K562 (cell line): ENCODE data around the gene PARD6B. TPM values are rescaled to one million over a fixed set of nuclear protein-coding genes. Genes with fewer than 3 reads are reported as not detected.

ENCODE experiments used
- CTBP1 ChIP-seq: fragments of 450-650 bp; IDR thresholded peaks from 2 replicates; pipeline ENCODE4 v1.6.1; 2016; ENCODE audit warnings: borderline replicate concordance
- HNRNPUL1 ChIP-seq: fragments of 200-400 bp; formaldehyde crosslinking; IDR thresholded peaks from 2 replicates; pipeline ENCODE4 v1.6.1; 2017; ENCODE audit warnings: low read length
- HOMEZ ChIP-seq: fragments of 250-450 bp; sonication (Bioruptor Pico); IDR thresholded peaks from 2 replicates; pipeline ENCODE4 v1.4.0; 2020; ENCODE audit warnings: mild to moderate bottlenecking, moderate library complexity
- IRF2 ChIP-seq: sonication (generic); formaldehyde crosslinking; IDR thresholded peaks from 2 replicates; pipeline ENCODE4 v1.8.1; 2022; ENCODE audit warnings: mild to moderate bottlenecking, missing genetic modification reagents
- MAFK ChIP-seq: IDR thresholded peaks from 2 replicates; pipeline ENCODE4 v1.6.1; 2011; ENCODE audit warnings: low read length, improper control_type of control experiment
- NFXL1 ChIP-seq: fragments of 450-650 bp; formaldehyde crosslinking; IDR thresholded peaks from 2 replicates; pipeline ENCODE4 v1.4.0; 2021; ENCODE audit warnings: mild to moderate bottlenecking
- POLR2H ChIP-seq: IDR thresholded peaks from 2 replicates; pipeline ENCODE4 v1.6.1; 2016; ENCODE audit warnings: missing genetic modification characterization, low read depth, mild to moderate bottlenecking, control low read depth, missing compliant biosample characterization, moderate library complexity
- RBM14 ChIP-seq: fragments of 200-400 bp; formaldehyde crosslinking; IDR thresholded peaks from 2 replicates; pipeline ENCODE4 v1.6.1; 2018; ENCODE audit warnings: low read depth, mild to moderate bottlenecking, low read length, moderate library complexity, borderline replicate concordance; ENCODE audit not compliant: insufficient read depth
- YY1 ChIP-seq, 3 experiments: IDR thresholded peaks; 2 replicates each; pipeline ENCODE4 v1.6.1; 2011; ENCODE audit warnings: low read length in 2 of 3, mild to moderate bottlenecking in 2 of 3, moderate library complexity in 2 of 3, borderline replicate concordance in 1 of 3, control low read depth in 1 of 3, low read depth in 1 of 3; ENCODE audit not compliant: insufficient read depth in 3 of 3, insufficient replicate concordance in 2 of 3, control insufficient read depth in 1 of 3, insufficient read length in 1 of 3; ENCODE audit errors: extremely low read depth in 1 of 3
- ZKSCAN3 ChIP-seq: fragments of 250-450 bp; sonication (Bioruptor Pico); IDR thresholded peaks from 2 replicates; pipeline ENCODE4 v1.4.0; 2020
- ZNF146 ChIP-seq: IDR thresholded peaks from one replicate; pipeline ENCODE4 v1.6.1; 2018; ENCODE audit warnings: missing compliant biosample characterization; ENCODE audit not compliant: unreplicated experiment
- polyA plus RNA-seq, 8 experiments: library from polyadenylated mRNA; depleted of rRNA in 4 of 8; stranded (reverse) in 5 of 8; unstranded in 3 of 8; fragments of >200 nt; fragmentation: Nextera tagmentation in 2 of 8; fragmentation: Illumina TruSeq in 1 of 8; extraction: Ambion mirVana in 2 of 8; extraction: Trizol in 1 of 8; gene quantifications; 2 replicates each; pipeline versions ENCODE4 v1.2.1 to v1.2.3, GENCODE V29; 2011 to 2014; ENCODE audit warnings: inconsistent platforms in 1 of 8, missing spikeins in 1 of 8
- total RNA-seq, 7 experiments: library from RNA; depleted of rRNA in 6 of 7; stranded (reverse); fragments of >200 nt in 6 of 7; fragmentation: Illumina TruSeq in 2 of 7; extraction: Trizol in 2 of 7; gene quantifications; 2 replicates each; pipeline versions ENCODE4 v1.2.1 to v1.2.3, GENCODE V29; 2011 to 2021; ENCODE audit warnings: low replicate concordance in 1 of 7
- TF ChIP-seq, protein P1 (sequence below): fragments of 450-650 bp; IDR thresholded peaks from 2 replicates; pipeline ENCODE4 v1.6.1; 2016
- TF ChIP-seq, protein P2 (sequence below): fragments of 250-450 bp; sonication (Bioruptor Pico); IDR thresholded peaks from 2 replicates; pipeline ENCODE4 v1.5.0; 2021; ENCODE audit warnings: mild to moderate bottlenecking, moderate library complexity
- TF ChIP-seq, protein P3 (sequence below): fragments of 250-450 bp; sonication (Bioruptor Pico); IDR thresholded peaks from 2 replicates; pipeline ENCODE4 v1.5.1; 2021; ENCODE audit warnings: mild to moderate bottlenecking
- TF ChIP-seq, protein P4 (sequence below): fragments of 250-450 bp; sonication (Bioruptor Pico); IDR thresholded peaks from 2 replicates; pipeline ENCODE4 v1.8.0; 2022; ENCODE audit warnings: inconsistent platforms

Gene PARD6B
- total and polyA plus RNA-seq, 9 of the 15 experiments (the other 6 are each of a cell fraction or from before 2014, with no cell fraction given) = 1.7 to 12.3 (median 5.5) TPM

GRCh38 chr20:50724851-50725723, 6.3 kb upstream of the PARD6B start (continued):
- TF ChIP-seq, protein P1, sequence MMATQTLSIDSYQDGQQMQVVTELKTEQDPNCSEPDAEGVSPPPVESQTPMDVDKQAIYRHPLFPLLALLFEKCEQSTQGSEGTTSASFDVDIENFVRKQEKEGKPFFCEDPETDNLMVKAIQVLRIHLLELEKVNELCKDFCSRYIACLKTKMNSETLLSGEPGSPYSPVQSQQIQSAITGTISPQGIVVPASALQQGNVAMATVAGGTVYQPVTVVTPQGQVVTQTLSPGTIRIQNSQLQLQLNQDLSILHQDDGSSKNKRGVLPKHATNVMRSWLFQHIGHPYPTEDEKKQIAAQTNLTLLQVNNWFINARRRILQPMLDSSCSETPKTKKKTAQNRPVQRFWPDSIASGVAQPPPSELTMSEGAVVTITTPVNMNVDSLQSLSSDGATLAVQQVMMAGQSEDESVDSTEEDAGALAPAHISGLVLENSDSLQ = no peak
- no peak for TF ChIP-seq POLR2H (tag)
- TF ChIP-seq, protein P2, sequence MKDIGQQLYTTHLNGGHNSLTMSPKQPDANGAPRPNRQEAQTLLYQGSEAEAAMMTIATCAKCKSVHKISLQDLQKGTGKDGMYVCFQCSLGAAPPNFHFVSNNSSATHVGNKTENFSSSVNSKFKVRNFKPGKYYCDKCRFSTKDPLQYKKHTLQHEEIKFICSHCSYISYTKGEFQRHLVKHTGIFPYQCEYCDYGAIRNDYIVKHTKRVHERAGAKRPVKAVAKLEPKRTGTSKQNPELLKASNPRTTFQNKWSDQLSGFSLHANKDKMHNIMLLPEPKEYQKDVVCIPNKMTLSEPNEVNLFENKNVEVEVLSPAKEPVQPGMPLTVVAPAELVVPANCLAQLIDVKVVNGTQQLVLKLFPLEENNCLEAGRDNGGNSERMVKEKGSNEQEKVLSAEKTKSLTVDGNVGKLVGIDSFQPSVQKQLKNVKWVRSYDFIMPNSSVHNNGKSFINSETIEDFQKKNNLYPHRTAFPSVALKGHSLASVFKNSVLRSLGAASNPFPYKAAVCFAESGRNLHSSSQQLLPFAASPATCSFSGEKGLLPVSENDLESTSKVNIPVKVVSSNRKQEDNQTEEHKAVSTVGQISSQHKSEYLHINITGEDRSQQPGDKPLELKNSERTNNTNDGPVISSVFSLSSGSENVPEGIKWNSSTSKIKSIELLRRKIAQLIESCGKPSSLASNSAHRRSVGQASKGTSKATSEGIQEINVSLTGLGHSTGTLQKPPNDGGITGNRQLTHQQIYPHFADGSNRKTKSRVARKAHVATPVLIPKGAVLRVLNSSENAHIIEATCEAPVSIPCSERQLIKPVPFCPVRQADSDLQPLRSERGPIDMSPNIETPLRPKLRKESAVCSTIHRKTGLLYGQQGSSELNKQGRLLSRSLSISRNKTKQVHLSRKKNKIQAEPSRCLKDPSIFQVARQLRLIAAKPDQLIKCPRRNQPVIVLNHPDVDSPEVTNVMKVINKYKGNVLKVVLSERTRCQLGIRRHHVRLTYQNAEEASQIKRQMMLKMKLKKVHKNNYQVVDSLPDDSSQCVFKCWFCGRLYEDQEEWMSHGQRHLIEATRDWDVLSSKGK (CRISPR knock-in tag) = no peak
- TF ChIP-seq, protein P3, sequence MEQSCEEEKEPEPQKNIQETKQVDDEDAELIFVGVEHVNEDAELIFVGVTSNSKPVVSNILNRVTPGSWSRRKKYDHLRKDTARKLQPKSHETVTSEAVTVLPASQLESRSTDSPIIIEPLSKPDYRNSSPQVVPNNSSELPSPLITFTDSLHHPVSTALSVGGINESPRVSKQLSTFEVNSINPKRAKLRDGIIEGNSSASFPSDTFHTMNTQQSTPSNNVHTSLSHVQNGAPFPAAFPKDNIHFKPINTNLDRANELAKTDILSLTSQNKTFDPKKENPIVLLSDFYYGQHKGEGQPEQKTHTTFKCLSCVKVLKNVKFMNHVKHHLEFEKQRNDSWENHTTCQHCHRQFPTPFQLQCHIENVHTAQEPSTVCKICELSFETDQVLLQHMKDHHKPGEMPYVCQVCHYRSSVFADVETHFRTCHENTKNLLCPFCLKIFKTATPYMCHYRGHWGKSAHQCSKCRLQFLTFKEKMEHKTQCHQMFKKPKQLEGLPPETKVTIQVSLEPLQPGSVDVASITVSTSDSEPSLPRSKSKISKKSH (CRISPR knock-in tag) = no peak
- TF ChIP-seq RBM14 = no peak
- TF ChIP-seq, protein P4, sequence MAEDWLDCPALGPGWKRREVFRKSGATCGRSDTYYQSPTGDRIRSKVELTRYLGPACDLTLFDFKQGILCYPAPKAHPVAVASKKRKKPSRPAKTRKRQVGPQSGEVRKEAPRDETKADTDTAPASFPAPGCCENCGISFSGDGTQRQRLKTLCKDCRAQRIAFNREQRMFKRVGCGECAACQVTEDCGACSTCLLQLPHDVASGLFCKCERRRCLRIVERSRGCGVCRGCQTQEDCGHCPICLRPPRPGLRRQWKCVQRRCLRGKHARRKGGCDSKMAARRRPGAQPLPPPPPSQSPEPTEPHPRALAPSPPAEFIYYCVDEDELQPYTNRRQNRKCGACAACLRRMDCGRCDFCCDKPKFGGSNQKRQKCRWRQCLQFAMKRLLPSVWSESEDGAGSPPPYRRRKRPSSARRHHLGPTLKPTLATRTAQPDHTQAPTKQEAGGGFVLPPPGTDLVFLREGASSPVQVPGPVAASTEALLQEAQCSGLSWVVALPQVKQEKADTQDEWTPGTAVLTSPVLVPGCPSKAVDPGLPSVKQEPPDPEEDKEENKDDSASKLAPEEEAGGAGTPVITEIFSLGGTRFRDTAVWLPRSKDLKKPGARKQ = no peak
- TF ChIP-seq HOMEZ (CRISPR knock-in tag) = no peak
- TF ChIP-seq IRF2 (CRISPR knock-in tag) = no peak
- TF ChIP-seq CTBP1 = peak; percentile 52
- TF ChIP-seq YY1 (IDR thresholded peaks at IDR 0.05; ENCODE audit: borderline replicate concordance in 1 of 3, control insufficient read depth in 1 of 3, extremely low read depth in 1 of 3, insufficient read depth in 3 of 3, insufficient read length in 1 of 3, insufficient replicate concordance in 2 of 3, low read depth in 1 of 3, low read length in 2 of 3) = peak in 2 of 3 experiments; percentile 28 to 53
- TF ChIP-seq ZNF146 (CRISPR knock-in tag) = no peak
- no peak for TF ChIP-seq ZKSCAN3
- no peak for TF ChIP-seq HNRNPUL1
- no peak for TF ChIP-seq NFXL1 (CRISPR knock-in tag)
- no peak for TF ChIP-seq MAFK
